GM13976 (cell line): ENCODE measurements around the gene FLNB.

Experiments used
- DNase-seq: peaks from one replicate; pipeline ENCODE4 v3.0.0; 2012; ENCODE audit warnings: low spot score
- in situ Hi-C: fragments of 300-500 bp; cut with MboI; formaldehyde crosslinking; loops from one replicate; pipeline ENCODE4 v1.12.0; 2022; ENCODE audit warnings: low sequenced_read_pairs, mixed read lengths, inconsistent platforms; ENCODE audit not compliant: unreplicated experiment
- TF ChIP-seq, protein P1 (sequence below): IDR thresholded peaks from 2 replicates; pipeline ENCODE4 v1.5.1; 2012; ENCODE audit warnings: borderline replicate concordance, mild to moderate bottlenecking; ENCODE audit not compliant: insufficient read depth; ENCODE audit errors: extremely low read depth, missing control alignments, control extremely low read depth

Gene FLNB

DNA sequence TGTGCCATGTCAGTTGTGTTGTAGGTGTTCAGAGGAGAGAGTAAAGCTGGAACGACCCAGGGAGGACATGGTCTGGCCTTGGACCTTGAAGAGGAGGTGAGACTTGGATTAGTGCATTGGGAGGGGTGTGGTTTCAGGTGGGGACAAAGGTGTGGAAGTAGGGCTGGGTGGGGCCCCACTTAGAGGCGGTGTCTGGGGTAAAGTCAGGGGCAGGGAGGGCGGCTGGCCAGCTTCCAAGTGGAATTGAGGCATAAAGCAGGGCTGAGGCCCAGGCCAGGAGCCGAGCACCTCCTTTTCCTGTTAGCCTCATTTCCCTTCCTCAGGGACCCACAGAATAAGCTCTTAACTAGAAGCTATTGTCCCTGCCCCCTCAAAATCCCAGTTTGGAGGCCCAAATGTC is 36.2 kb upstream of the FLNB start:
- TF ChIP-seq, protein P1, sequence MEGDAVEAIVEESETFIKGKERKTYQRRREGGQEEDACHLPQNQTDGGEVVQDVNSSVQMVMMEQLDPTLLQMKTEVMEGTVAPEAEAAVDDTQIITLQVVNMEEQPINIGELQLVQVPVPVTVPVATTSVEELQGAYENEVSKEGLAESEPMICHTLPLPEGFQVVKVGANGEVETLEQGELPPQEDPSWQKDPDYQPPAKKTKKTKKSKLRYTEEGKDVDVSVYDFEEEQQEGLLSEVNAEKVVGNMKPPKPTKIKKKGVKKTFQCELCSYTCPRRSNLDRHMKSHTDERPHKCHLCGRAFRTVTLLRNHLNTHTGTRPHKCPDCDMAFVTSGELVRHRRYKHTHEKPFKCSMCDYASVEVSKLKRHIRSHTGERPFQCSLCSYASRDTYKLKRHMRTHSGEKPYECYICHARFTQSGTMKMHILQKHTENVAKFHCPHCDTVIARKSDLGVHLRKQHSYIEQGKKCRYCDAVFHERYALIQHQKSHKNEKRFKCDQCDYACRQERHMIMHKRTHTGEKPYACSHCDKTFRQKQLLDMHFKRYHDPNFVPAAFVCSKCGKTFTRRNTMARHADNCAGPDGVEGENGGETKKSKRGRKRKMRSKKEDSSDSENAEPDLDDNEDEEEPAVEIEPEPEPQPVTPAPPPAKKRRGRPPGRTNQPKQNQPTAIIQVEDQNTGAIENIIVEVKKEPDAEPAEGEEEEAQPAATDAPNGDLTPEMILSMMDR, result no peak
- no peak for DNase-seq
- in situ Hi-C loops, result no loop called here

- TF ChIP-seq, protein P1, result no peak
- no peak for DNase-seq
- in situ Hi-C loops, result no loop called here
These were observed 35.6 kb upstream of the FLNB start for GRCh38 chr3:57972531-57973111.

GRCh38 chr3:57973715-57974477 is 34.3 kb upstream of the FLNB start:
- TF ChIP-seq, protein P1, result no peak
- in situ Hi-C loops, result no loop called here

DNA sequence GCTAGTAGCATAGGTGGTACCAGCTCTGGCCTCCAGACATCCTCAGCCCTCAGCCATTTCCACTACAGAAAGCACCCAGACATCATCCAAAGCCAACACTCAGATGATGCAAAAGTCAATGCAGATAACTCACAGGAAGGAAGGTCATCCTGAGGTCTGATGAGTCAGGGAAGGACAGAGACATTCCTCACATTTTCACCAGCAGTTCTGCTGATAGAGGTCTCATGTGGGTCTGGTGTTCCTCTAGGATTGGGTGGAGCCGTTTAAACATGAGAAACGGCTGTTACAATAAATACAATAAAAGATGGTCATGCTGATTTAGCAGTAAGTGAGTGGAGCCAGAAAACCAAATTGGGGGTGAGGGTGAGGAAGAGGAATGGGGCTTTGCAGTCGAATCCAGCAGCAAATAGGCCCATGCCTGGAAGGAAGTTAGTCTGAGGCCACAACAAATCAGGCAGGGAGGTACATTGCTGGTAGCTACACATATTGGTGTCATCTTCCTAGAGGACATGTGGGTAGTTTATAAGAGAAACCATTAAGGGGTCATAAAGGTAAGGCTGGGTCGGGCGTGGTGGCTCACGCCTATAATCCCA is 33.3 kb upstream of the FLNB start:
- in situ Hi-C loops, result no loop called here
- TF ChIP-seq, protein P1, result no peak
- DNase-seq, result no peak

More at GRCh38 chr3:57973715-57974477, 34.3 kb upstream of the FLNB start:
- no peak for DNase-seq

- TF ChIP-seq, protein P1, result no peak
- in situ Hi-C loops, result no loop called here
- DNase-seq, result no peak
These were observed 30.4 kb upstream of the FLNB start for GRCh38 chr3:57977818-57978235.

- TF ChIP-seq, protein P1, result no peak
- in situ Hi-C loops, result no loop called here
- DNase-seq, result no peak
These were observed 29.9 kb upstream of the FLNB start for GRCh38 chr3:57978316-57978715.
